Right atrium auricular region (tissue), 2 donors: Measurements from ENCODE around the gene TMC4. TPM values are rescaled to one million over a fixed set of nuclear protein-coding genes. Genes with fewer than 3 reads are reported as not detected.
A peak's percentile ranks its signal among the peaks of the same experiment; 100 is the strongest.
"Not testable (repeated sequence)": the region's sequence is repeated elsewhere in the genome, so short reads cannot be mapped to it uniquely, and the experiment has no call there.

Experiments used
- DNase-seq: peaks from one replicate; pipeline ENCODE4 v3.0.0-alpha.2; 2019; ENCODE audit warnings: low spot score
- H3K27ac ChIP-seq, 2 donors: fragments of 200-600 bp; sonication (generic); 1 replicate in 1 of 2; 2 replicates in 1 of 2; pipeline ENCODE4 v1.5.1; 2016 to 2019
- H3K27me3 ChIP-seq, 2 donors: fragments of 200-600 bp; sonication (generic); one replicate each; pipeline versions ENCODE4 v1.5.1 to v1.6.0; 2017 to 2019
- H3K36me3 ChIP-seq: fragments of 200-600 bp; sonication (generic); one replicate; pipeline ENCODE4 v1.5.1; 2016
- H3K4me1 ChIP-seq, 2 donors: fragments of 200-600 bp; sonication (generic); one replicate each; pipeline versions ENCODE4 v1.5.1 to v1.6.0; 2017 to 2019
- H3K4me3 ChIP-seq, 2 donors: fragments of 200-600 bp; sonication (generic); 1 replicate in 1 of 2; 2 replicates in 1 of 2; pipeline ENCODE4 v1.5.1; 2017 to 2019; ENCODE audit warnings: mild to moderate bottlenecking in 1 of 2, moderate library complexity in 1 of 2
- H3K9me3 ChIP-seq, 2 donors: fragments of 200-600 bp; sonication (generic); one replicate each; pipeline ENCODE4 v1.5.1; 2019
- total RNA-seq, 2 donors: library from RNA; depleted of rRNA; stranded (reverse); fragments of >200 nt; gene quantifications; one replicate each; pipeline ENCODE4 v1.1.0, GENCODE V29; 2016
- TF ChIP-seq, protein P1 (sequence below), 2 donors: fragments of 200-600 bp; sonication (generic); IDR thresholded peaks; one replicate each; pipeline ENCODE4 v1.5.1; 2019; ENCODE audit warnings: antibody characterized with exemption in 2 of 2

The TMC4 gene, protein sequence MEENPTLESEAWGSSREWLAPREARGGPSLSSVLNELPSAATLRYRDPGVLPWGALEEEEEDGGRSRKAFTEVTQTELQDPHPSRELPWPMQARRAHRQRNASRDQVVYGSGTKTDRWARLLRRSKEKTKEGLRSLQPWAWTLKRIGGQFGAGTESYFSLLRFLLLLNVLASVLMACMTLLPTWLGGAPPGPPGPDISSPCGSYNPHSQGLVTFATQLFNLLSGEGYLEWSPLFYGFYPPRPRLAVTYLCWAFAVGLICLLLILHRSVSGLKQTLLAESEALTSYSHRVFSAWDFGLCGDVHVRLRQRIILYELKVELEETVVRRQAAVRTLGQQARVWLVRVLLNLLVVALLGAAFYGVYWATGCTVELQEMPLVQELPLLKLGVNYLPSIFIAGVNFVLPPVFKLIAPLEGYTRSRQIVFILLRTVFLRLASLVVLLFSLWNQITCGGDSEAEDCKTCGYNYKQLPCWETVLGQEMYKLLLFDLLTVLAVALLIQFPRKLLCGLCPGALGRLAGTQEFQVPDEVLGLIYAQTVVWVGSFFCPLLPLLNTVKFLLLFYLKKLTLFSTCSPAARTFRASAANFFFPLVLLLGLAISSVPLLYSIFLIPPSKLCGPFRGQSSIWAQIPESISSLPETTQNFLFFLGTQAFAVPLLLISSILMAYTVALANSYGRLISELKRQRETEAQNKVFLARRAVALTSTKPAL
- 1 to 10 TPM; 1.7 to 2.8 TPM for total RNA-seq

DNA sequence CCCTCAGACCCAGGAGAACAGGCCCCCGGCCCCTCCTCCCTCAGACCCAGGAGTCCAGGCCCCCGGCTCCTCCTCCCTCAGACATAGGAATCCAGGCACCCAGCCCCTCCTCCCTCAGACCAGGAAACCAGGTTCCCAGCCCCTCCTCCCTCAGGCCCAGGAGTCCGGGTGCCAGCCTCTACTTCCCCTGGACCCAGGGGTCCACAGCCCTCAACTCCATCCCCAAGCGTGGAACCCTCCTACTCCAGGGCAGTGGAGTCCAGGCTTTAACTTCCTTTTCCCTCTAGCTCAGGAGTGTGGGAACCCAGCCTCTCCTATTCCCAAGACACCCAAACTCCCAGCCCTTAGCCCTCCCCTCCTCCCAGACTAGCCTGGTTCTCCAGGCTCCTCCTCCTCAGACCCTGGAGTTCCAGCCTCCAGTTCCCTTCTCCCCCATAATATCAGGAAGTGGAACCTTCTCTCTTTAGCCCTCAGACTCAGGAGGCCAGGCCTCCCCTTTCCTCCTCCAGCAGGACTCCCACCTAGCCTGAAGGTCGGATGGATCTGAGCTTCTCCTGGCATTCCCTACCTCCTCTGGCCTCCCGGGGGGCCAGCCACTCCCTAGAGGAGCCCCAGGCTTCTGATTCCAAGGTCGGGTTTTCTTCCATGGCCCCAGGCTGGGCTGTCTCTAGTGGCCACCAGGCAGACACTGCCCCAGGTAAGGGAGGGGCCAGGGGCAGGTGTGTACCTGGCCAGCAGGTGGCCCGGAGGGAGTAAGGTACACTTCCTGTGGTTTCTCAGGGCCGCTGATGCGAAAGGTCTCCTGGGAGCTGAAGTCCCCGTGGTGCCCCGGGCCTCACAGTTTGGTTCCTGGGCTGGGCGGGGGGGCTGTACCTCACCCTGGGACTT lies at the start of gene TMC4:
Gene TMC4 (minus strand): TSS at position 690 of the 888 bp plus-strand sequence. CDS start 43 bp downstream, at position 647.
- Histone ChIP-seq H3K9me3 (no peaks in the 10 kb centered on the region), H3K27ac (peak within 1 kb of the TSS; percentile 32 to 35), H3K4me1 (peaks cover 0 to 13% of the 10 kb centered on the region in 2 donors), H3K4me3 (peak within 1 kb of the TSS in 1 of 2 donors; percentile 23), H3K36me3 (no peaks in the 10 kb centered on the region), H3K27me3 (peaks cover 0 to 3% of the 10 kb centered on the region in 2 donors)
- no peak for DNase-seq
- TF ChIP-seq, protein P1, sequence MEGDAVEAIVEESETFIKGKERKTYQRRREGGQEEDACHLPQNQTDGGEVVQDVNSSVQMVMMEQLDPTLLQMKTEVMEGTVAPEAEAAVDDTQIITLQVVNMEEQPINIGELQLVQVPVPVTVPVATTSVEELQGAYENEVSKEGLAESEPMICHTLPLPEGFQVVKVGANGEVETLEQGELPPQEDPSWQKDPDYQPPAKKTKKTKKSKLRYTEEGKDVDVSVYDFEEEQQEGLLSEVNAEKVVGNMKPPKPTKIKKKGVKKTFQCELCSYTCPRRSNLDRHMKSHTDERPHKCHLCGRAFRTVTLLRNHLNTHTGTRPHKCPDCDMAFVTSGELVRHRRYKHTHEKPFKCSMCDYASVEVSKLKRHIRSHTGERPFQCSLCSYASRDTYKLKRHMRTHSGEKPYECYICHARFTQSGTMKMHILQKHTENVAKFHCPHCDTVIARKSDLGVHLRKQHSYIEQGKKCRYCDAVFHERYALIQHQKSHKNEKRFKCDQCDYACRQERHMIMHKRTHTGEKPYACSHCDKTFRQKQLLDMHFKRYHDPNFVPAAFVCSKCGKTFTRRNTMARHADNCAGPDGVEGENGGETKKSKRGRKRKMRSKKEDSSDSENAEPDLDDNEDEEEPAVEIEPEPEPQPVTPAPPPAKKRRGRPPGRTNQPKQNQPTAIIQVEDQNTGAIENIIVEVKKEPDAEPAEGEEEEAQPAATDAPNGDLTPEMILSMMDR (IDR thresholded peaks at IDR 0.05), result no peak

DNA sequence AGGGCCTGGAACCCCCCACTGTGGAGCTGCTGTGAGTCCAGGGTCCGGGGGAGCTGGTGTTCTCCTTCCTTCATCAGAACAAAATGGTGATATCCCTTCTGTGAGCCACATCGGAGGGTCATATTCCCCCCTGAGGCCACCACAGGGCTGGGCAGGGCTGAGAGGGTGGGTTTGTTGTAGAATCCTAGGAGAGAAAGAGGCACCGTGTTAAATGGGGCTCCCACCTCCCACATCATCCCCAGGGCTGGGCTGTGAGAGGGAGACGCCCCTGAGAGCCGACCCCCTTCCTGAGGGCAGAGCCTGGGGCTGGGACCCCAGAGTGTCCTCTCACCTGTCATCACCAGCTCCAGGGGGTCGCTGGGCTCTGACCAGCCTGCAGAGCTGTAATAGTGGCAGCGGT lies 49.0 kb upstream of the TMC4 start:
- not testable (repeated sequence) for H3K4me3 ChIP-seq, DNase-seq, H3K27ac ChIP-seq, H3K27me3 ChIP-seq, H3K4me1 ChIP-seq, H3K9me3 ChIP-seq
- peaks cover 12% of the 10 kb centered on the region for H3K36me3 ChIP-seq

GRCh38 chr19:54219702-54220101 lies 46.7 kb upstream of the TMC4 start:
- not testable (repeated sequence) for H3K27me3 ChIP-seq, H3K4me3 ChIP-seq, H3K9me3 ChIP-seq, DNase-seq, H3K27ac ChIP-seq, H3K4me1 ChIP-seq
- peaks cover 12% of the 10 kb centered on the region for H3K36me3 ChIP-seq

- H3K4me1 ChIP-seq, result no peaks in the 10 kb centered on the region
- DNase-seq, result no peak
- H3K27ac ChIP-seq, result no peak overlapping the region
- no peaks in the 10 kb centered on the region for H3K27me3 ChIP-seq
- TF ChIP-seq, protein P1 (IDR thresholded peaks at IDR 0.05), result no peak
- H3K9me3 ChIP-seq, result no peaks in the 10 kb centered on the region
- H3K4me3 ChIP-seq, result no peak overlapping the region
- peaks cover 12% of the 10 kb centered on the region for H3K36me3 ChIP-seq
Observed at GRCh38 chr19:54218960-54219661, 46.2 kb upstream of the TMC4 start.

DNA sequence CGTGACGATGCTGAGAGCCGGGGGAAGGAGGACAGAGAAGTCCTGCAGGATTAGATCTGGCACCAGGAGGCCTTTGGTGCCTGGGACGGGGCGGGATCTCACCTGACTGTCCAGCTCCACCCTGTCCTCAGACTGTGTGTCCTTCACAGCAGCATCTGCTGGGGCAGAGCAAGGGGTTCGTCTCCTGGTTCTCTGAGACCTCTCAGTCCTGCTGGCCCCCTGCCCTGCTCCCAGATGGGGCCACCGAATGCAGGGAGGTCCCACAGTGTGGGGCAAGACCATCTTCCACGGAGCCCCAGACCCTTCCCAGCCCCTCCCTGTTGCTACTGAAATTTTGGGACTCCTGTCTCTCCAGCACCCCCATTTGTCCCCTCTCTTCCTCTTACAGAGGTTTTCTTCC lies 45.3 kb upstream of the TMC4 start:
- H3K9me3 ChIP-seq, result no peaks in the 10 kb centered on the region
- TF ChIP-seq, protein P1 (IDR thresholded peaks at IDR 0.05), result no peak

GRCh38 chr19:54217517-54218247 lies 44.7 kb upstream of the TMC4 start:
- H3K27me3 ChIP-seq, H3K4me1 ChIP-seq, H3K9me3 ChIP-seq, H3K4me3 ChIP-seq, DNase-seq, H3K27ac ChIP-seq: not testable (repeated sequence)
- H3K36me3 ChIP-seq, result peaks cover 12% of the 10 kb centered on the region

More for the DNA sequence above, 45.3 kb upstream of the TMC4 start:
- peaks cover 12% of the 10 kb centered on the region for H3K36me3 ChIP-seq
- no peak overlapping the region for H3K27ac ChIP-seq
- H3K4me3 ChIP-seq, result no peak overlapping the region
- DNase-seq, result no peak
- H3K4me1 ChIP-seq, result no peaks in the 10 kb centered on the region
- H3K27me3 ChIP-seq, result no peaks in the 10 kb centered on the region
